ENCODE measurements around the gene TMEM147. TPM values are rescaled to one million over a fixed set of nuclear protein-coding genes. Genes with fewer than 3 reads are reported as not detected.
"Not testable (repeated sequence)": the region's sequence is repeated elsewhere in the genome, so short reads cannot be mapped to it uniquely, and the experiment has no call there.

Gene TMEM147
- total and polyA plus RNA-seq, 3 donors from 2014 or later, result 125 to 146 (median 125) TPM

- 88 to 93% methylated on average over 1 of the region's 1 CpG for whole genome bisulfite sequencing, 2 donors
- H3K27ac ChIP-seq, result no peak overlapping the region
- no peaks in the 10 kb centered on the region for H3K9me3 ChIP-seq
- intact Hi-C loops (cut with DNase I; ENCODE audit: low total_unique reads), result no loop called here
- no peaks in the 10 kb centered on the region for H3K4me1 ChIP-seq
- no peak for TF ChIP-seq POLR2A (IDR thresholded peaks at IDR 0.05)
- TF ChIP-seq, protein P1, sequence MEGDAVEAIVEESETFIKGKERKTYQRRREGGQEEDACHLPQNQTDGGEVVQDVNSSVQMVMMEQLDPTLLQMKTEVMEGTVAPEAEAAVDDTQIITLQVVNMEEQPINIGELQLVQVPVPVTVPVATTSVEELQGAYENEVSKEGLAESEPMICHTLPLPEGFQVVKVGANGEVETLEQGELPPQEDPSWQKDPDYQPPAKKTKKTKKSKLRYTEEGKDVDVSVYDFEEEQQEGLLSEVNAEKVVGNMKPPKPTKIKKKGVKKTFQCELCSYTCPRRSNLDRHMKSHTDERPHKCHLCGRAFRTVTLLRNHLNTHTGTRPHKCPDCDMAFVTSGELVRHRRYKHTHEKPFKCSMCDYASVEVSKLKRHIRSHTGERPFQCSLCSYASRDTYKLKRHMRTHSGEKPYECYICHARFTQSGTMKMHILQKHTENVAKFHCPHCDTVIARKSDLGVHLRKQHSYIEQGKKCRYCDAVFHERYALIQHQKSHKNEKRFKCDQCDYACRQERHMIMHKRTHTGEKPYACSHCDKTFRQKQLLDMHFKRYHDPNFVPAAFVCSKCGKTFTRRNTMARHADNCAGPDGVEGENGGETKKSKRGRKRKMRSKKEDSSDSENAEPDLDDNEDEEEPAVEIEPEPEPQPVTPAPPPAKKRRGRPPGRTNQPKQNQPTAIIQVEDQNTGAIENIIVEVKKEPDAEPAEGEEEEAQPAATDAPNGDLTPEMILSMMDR (IDR thresholded peaks at IDR 0.05), result no peak
- DNase-seq, result no peak
- H3K27me3 ChIP-seq, result no peaks in the 10 kb centered on the region
- no peak overlapping the region for H3K4me3 ChIP-seq
- H3K36me3 ChIP-seq (ENCODE audit: low read depth, missing control alignments), result no peaks in the 10 kb centered on the region
Measured at GRCh38 chr19:35582760-35583159, 37.3 kb downstream of the TMEM147 start.

DNA sequence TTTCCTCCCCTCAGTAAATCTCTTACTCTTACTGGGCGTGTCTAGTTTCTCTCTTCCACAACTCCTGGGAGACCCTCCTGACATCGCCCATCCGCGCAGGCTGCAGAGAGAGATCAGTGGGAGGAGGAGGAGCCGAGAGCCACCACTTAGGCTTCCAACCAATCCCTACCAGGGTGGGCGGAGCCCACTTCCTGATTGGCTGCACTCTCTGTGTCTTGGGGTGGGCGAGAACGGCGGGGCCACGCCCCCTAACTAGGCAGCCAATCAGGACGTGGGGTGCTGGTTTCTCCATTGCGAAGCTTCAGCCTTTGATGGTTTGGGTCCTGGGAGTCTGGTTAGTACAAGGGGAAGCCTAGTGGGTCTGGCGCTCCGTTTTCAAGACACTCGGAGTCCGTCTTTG lies 40.4 kb downstream of the TMEM147 start, which contains the start of gene PMIS2:
Gene PMIS2, plus strand, starts transcription at position 326 of the 400 bp plus-strand sequence. CDS start 87 bp downstream, outside the sequence.
- no peaks in the 10 kb centered on the region for H3K27me3 ChIP-seq
- no peak for TF ChIP-seq POLR2A (IDR thresholded peaks at IDR 0.05)
- TF ChIP-seq, protein P1 (IDR thresholded peaks at IDR 0.05), result no peak
- intact Hi-C loops (cut with DNase I; ENCODE audit: low total_unique reads), result no loop called here
- H3K36me3 ChIP-seq (ENCODE audit: low read depth, missing control alignments), result no peaks in the 10 kb centered on the region
- DNase-seq, result peak; percentile 92
- no peak within 1 kb of the TSS for H3K27ac ChIP-seq
- 23 to 31% methylated on average over 16 of the region's 16 CpGs for WGBS, 2 donors
- peak within 1 kb of the TSS in 1 of 2 donors; percentile 23 for H3K4me3 ChIP-seq
- H3K4me1 ChIP-seq, result no peaks in the 10 kb centered on the region
- H3K9me3 ChIP-seq, result no peaks in the 10 kb centered on the region

DNA sequence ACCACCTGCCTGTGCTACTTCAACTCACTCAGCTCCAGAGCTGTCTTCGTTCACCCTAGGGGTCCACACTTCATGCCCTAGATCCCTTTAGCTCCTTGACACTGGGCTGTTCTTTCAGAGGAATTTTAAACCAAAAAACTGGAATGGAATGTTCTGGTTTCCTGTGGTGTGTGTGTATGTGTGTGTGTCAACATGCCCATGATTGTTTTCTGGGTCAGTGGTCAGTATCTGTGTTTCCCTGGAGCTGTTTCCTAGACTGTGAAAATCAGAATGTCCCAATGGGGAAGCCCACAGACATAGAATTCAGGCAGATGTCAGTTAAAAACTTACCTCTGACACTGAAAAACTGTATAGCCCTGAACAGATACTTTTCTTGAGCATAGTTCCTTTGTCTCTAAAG lies 41.9 kb downstream of the TMEM147 start:
- 54 to 81% methylated on average over 1 of the region's 1 CpG for WGBS, 2 donors
- intact Hi-C loops (cut with DNase I; ENCODE audit: low total_unique reads), result no loop called here
- TF ChIP-seq, protein P1 (IDR thresholded peaks at IDR 0.05), result no peak
- TF ChIP-seq POLR2A (IDR thresholded peaks at IDR 0.05), result no peak

DNA sequence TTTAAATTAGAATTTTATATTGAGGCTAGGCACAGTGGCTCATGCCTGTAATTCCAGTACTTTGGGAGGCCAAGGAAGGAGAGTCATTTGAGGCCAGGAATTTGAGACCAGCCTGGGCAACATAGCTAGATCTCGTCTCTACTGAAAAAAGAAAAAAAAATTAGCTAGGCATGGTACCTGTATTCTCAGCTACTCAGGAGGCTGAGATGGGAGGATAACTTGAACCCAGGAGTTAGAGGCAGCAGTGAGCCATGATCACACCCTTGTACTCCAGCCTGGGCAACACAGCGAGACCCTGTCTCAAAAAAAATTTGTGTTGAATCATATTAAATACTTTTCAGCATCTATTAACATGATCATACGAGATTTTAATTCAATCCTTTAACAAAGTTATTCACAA lies 45.4 kb downstream of the TMEM147 start:
- no peaks in the 10 kb centered on the region for H3K27me3 ChIP-seq
- H3K36me3 ChIP-seq (ENCODE audit: low read depth, missing control alignments), result no peaks in the 10 kb centered on the region
- intact Hi-C loops (cut with DNase I; ENCODE audit: low total_unique reads), result no loop called here
- no peaks in the 10 kb centered on the region for H3K9me3 ChIP-seq
- H3K27ac ChIP-seq, result no peak overlapping the region
- no peaks in the 10 kb centered on the region for H3K4me1 ChIP-seq
- H3K4me3 ChIP-seq, result no peak overlapping the region
- no peak for DNase-seq
- TF ChIP-seq, protein P1 (IDR thresholded peaks at IDR 0.05), result no peak
- TF ChIP-seq POLR2A (IDR thresholded peaks at IDR 0.05), result no peak
- WGBS, 2 donors, result 78 to 84% methylated on average over 3 of the region's 3 CpGs

More for the DNA sequence above, 41.9 kb downstream of the TMEM147 start:
- no peak for DNase-seq
- Histone ChIP-seq H3K27ac (no peak overlapping the region), H3K9me3 (no peaks in the 10 kb centered on the region), H3K27me3 (no peaks in the 10 kb centered on the region), H3K4me1 (no peaks in the 10 kb centered on the region), H3K4me3 (no peak overlapping the region), H3K36me3 (ENCODE audit: low read depth, missing control alignments) (no peaks in the 10 kb centered on the region)

GRCh38 chr19:35592226-35592625 lies 46.8 kb downstream of the TMEM147 start:
- WGBS, 2 donors, result 41 to 47% methylated on average over 8 of the region's 8 CpGs
- peak; percentile 25 for DNase-seq

DNA sequence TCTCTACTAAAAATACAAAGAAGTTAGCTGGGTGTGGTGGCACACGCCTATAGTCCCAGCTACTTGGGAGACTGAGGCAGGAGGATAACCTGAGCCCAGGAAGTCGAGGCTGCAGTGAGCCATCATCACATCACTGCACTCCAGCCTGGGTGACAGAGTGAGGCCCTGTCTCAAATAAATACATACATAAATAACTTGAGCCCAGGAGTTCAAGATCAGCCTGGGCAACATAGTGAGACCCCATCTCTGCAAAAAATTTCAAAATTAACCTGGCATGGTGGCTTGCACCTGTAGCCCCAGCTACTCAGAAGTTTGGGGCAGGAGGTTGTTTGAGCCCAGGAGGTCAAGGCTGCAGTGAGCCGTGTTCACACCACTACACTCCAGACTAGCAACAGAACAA lies 49.6 kb downstream of the TMEM147 start:
- H3K4me1 ChIP-seq; H3K36me3 ChIP-seq (ENCODE audit: low read depth, missing control alignments); H3K4me3 ChIP-seq; intact Hi-C loops (cut with DNase I; ENCODE audit: low total_unique reads); H3K27me3 ChIP-seq; DNase-seq; H3K9me3 ChIP-seq; H3K27ac ChIP-seq: not testable (repeated sequence)
- 72 to 76% methylated on average over 3 of the region's 3 CpGs for WGBS, 2 donors

More at GRCh38 chr19:35592226-35592625, 46.8 kb downstream of the TMEM147 start:
- Histone ChIP-seq H3K27ac (no peak overlapping the region), H3K27me3 (no peaks in the 10 kb centered on the region), H3K4me3 (no peak overlapping the region), H3K9me3 (no peaks in the 10 kb centered on the region), H3K4me1 (no peaks in the 10 kb centered on the region), H3K36me3 (ENCODE audit: low read depth, missing control alignments) (no peaks in the 10 kb centered on the region)
- intact Hi-C loops (cut with DNase I; ENCODE audit: low total_unique reads), result no loop called here
- TF ChIP-seq POLR2A (IDR thresholded peaks at IDR 0.05), result no peak
- TF ChIP-seq, protein P1 (IDR thresholded peaks at IDR 0.05), result peak in 2 of 3 experiments; percentile 26 to 30

Data from testis (tissue), 3 donors.